Brain microvascular endothelial cell (primary cell): ENCODE data around the gene MUC7.

Experiments
- DNase-seq: peaks from one replicate; pipeline ENCODE4 v3.0.0-alpha.2; 2020
- H3K27ac ChIP-seq: fragments of 250-450 bp; sonication (Bioruptor Pico); 2 replicates; pipeline ENCODE4 v1.5.1; 2020; ENCODE audit warnings: mild to moderate bottlenecking, moderate library complexity
- H3K27me3 ChIP-seq: fragments of 250-450 bp; sonication (Bioruptor Pico); replicated peaks from 2 replicates; pipeline ENCODE4 v1.5.1; 2020; ENCODE audit warnings: mild to moderate bottlenecking
- H3K36me3 ChIP-seq: fragments of 250-450 bp; sonication (Bioruptor Pico); replicated peaks from 2 replicates; pipeline ENCODE4 v1.5.1; 2020; ENCODE audit warnings: mild to moderate bottlenecking
- H3K4me3 ChIP-seq: 2 replicates; pipeline ENCODE4 v1.5.1; 2011; ENCODE audit warnings: low read depth, mild to moderate bottlenecking, control low read depth, low read length, moderate library complexity
- CTCF ChIP-seq: IDR thresholded peaks from 2 replicates; pipeline ENCODE4 v1.5.1; 2011; ENCODE audit warnings: low read depth, mild to moderate bottlenecking, moderate library complexity, low read length, control low read depth, inconsistent platforms; ENCODE audit errors: missing control alignments
- in situ Hi-C: cut with HindIII; loops from 2 replicates; pipeline ENCODE4 v1.10.0; 2017; ENCODE audit warnings: low sequenced_read_pairs, low pct_ligation_motif_present

Gene MUC7

GRCh38 chr4:70518269-70518668, 46.3 kb downstream of the MUC7 start, which contains the start of gene AMTN:
Gene AMTN (plus strand): TSS chr4:70518569. CDS start chr4:70518778, 209 bp downstream.
- TF ChIP-seq CTCF = no peak
- DNase-seq = no peak
- H3K36me3 ChIP-seq = no peaks in the 10 kb centered on the region
- no peak within 1 kb of the TSS for H3K4me3 ChIP-seq
- no peaks in the 10 kb centered on the region for H3K27me3 ChIP-seq
- no peak within 1 kb of the TSS for H3K27ac ChIP-seq
- in situ Hi-C loops = no loop called here

- in situ Hi-C loops = no loop called here
- no peak overlapping the region for H3K4me3 ChIP-seq
- no peak for DNase-seq
- H3K27me3 ChIP-seq = no peaks in the 10 kb centered on the region
- TF ChIP-seq CTCF = no peak
- no peaks in the 10 kb centered on the region for H3K36me3 ChIP-seq
- no peak overlapping the region for H3K27ac ChIP-seq
These were observed 46.7 kb downstream of the MUC7 start for GRCh38 chr4:70518716-70519115.

- DNase-seq = no peak
- in situ Hi-C loops = no loop called here
- Histone ChIP-seq H3K4me3 (no peak overlapping the region), H3K27me3 (no peaks in the 10 kb centered on the region), H3K36me3 (no peaks in the 10 kb centered on the region), H3K27ac (no peak overlapping the region)
- TF ChIP-seq CTCF = no peak
These were observed 50.6 kb downstream of the MUC7 start for GRCh38 chr4:70522626-70523025.

- Histone ChIP-seq H3K27me3 (no peaks in the 10 kb centered on the region), H3K27ac (no peak overlapping the region), H3K36me3 (no peaks in the 10 kb centered on the region), H3K4me3 (no peak overlapping the region)
- in situ Hi-C loops = no loop called here
- no peak for DNase-seq
- no peak for TF ChIP-seq CTCF
These were observed 59.0 kb downstream of the MUC7 start for GRCh38 chr4:70530997-70531396.

- H3K36me3 ChIP-seq = no peaks in the 10 kb centered on the region
- in situ Hi-C loops = no loop called here
- no peak overlapping the region for H3K4me3 ChIP-seq
- no peaks in the 10 kb centered on the region for H3K27me3 ChIP-seq
- peak; percentile 40 for TF ChIP-seq CTCF
- no peak for DNase-seq
- no peak overlapping the region for H3K27ac ChIP-seq
These were observed 60.0 kb downstream of the MUC7 start for GRCh38 chr4:70531981-70532380.
